NB4 (cell line): Measurements from ENCODE around the gene ENTPD2.

Experiments used
- MAX ChIP-seq: IDR thresholded peaks from 2 replicates; pipeline ENCODE4 v1.6.1; 2011; ENCODE audit warnings: low read depth, low read length
- MYC ChIP-seq: IDR thresholded peaks from 2 replicates; pipeline ENCODE4 v1.6.1; 2011; ENCODE audit warnings: low read depth, low read length

DNA sequence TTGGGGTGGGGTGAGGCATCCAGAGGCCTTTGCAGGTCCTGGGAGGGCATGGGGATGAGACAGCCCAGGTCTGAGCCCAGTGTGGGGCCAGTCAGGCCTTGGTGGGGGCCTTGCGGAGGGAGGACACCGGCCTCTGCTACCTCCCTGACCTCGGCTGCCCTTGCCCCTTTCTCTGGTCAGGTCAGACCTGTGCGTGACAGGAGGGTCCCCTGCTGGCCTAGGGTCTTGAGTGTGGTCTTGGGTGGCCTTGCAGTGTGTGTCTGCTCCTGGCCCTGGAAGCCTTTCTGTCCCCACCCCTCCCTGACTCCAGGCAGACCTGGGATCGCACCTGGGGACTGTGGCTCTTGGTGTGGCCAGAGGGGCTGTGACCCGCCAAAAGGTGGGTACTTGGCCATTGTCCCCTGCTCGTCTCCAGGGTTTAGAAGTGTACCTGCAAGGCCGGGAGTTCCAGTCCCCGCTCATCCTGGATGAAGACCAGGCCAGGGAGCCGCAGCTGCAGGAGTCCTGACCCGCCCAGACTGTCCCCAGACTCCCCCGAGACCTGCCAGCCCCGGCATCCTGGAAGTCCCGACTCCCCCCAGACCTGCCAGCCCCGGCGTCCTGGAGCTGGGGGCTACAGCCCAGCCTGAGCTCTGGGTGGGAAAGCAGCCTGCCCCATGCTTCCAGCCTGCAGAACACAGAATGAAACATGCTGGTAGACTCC lies 28.5 kb upstream of the ENTPD2 start:
- TF ChIP-seq MAX (no peak), MYC (no peak)
